Retina (tissue), 1 donor: ENCODE measurements around the gene FOXN1.
"Not testable (repeated sequence)": the region's sequence is repeated elsewhere in the genome, so short reads cannot be mapped to it uniquely, and the experiment has no call there.

Source experiments
- DNase-seq: peaks from one replicate; pipeline ENCODE4 v3.0.0-alpha.2; 2016

FOXN1 gene

GRCh38 chr17:28505986-28506665, at the start of gene FOXN1:
Gene FOXN1 (plus strand): TSS chr17:28506348. CDS start chr17:28523970, 17,622 bp downstream.
- DNase-seq: no peak

GRCh38 chr17:28457890-28458289, 48.3 kb upstream of the FOXN1 start:
- DNase-seq: no peak

GRCh38 chr17:28458881-28459280, 47.3 kb upstream of the FOXN1 start:
- DNase-seq: not testable (repeated sequence)

GRCh38 chr17:28460901-28461300, 45.2 kb upstream of the FOXN1 start:
- DNase-seq: no peak

- DNase-seq: no peak
Measured at GRCh38 chr17:28466001-28466400, 40.1 kb upstream of the FOXN1 start.

GRCh38 chr17:28466521-28467048, 39.6 kb upstream of the FOXN1 start:
- no peak for DNase-seq

GRCh38 chr17:28467456-28468025, 38.6 kb upstream of the FOXN1 start:
- DNase-seq: no peak

GRCh38 chr17:28468033-28468735, 38.0 kb upstream of the FOXN1 start:
- DNase-seq: not testable (repeated sequence)

GRCh38 chr17:28468781-28469180, 37.4 kb upstream of the FOXN1 start:
- DNase-seq: no peak

- DNase-seq: no peak
Measured at GRCh38 chr17:28469376-28469775, 36.8 kb upstream of the FOXN1 start.

- no peak for DNase-seq
Measured at GRCh38 chr17:28470266-28470913, 35.8 kb upstream of the FOXN1 start.

- no peak for DNase-seq
Measured at GRCh38 chr17:28470914-28471366, 35.2 kb upstream of the FOXN1 start.

GRCh38 chr17:28471531-28472342, 34.4 kb upstream of the FOXN1 start:
- DNase-seq: no peak

- no peak for DNase-seq
Measured at GRCh38 chr17:28472871-28473497, 33.2 kb upstream of the FOXN1 start.

- DNase-seq: no peak
Measured at GRCh38 chr17:28473542-28473941, 32.6 kb upstream of the FOXN1 start, which contains the start of gene SLC13A2. Gene SLC13A2 (plus strand): TSS chr17:28473644. CDS start chr17:28473713, 69 bp downstream.

- DNase-seq: no peak
Measured at GRCh38 chr17:28474111-28474531, 32.0 kb upstream of the FOXN1 start.

- DNase-seq: no peak
Measured at GRCh38 chr17:28475151-28475900, 30.8 kb upstream of the FOXN1 start.

GRCh38 chr17:28476076-28476865, 29.9 kb upstream of the FOXN1 start:
- no peak for DNase-seq

- DNase-seq: no peak
Measured at GRCh38 chr17:28477928-28478327, 28.2 kb upstream of the FOXN1 start.
